ENCODE data around the gene PTPRN.

PTPRN gene

GRCh38 chr2:219286436-219287115 is 22.6 kb downstream of the PTPRN start:
- DNase-seq: no peak

GRCh38 chr2:219285894-219286425 is 23.2 kb downstream of the PTPRN start:
- peak; percentile 80 for DNase-seq

GRCh38 chr2:219285373-219285735 is 23.8 kb downstream of the PTPRN start:
- DNase-seq: no peak

GRCh38 chr2:219284501-219285372 is 24.5 kb downstream of the PTPRN start:
- no peak for DNase-seq

- DNase-seq: no peak
These were observed 26.1 kb downstream of the PTPRN start for GRCh38 chr2:219282943-219283581.

- DNase-seq: no peak
These were observed 26.8 kb downstream of the PTPRN start for GRCh38 chr2:219282375-219282774.

GRCh38 chr2:219281588-219281987 is 27.6 kb downstream of the PTPRN start:
- DNase-seq: no peak

GRCh38 chr2:219280651-219281050 is 28.6 kb downstream of the PTPRN start:
- DNase-seq: no peak

GRCh38 chr2:219279916-219280516 is 29.2 kb downstream of the PTPRN start:
- no peak for DNase-seq

- peak; percentile 99 for DNase-seq
These were observed 29.9 kb downstream of the PTPRN start, which contains the start of gene DNAJB2 for GRCh38 chr2:219279151-219279915. TSS of gene DNAJB2 (plus strand) at chr2:219279366. CDS start at chr2:219279834, 468 bp downstream.

GRCh38 chr2:219278655-219279150 is 30.5 kb downstream of the PTPRN start:
- no peak for DNase-seq

- peak; percentile 94 for DNase-seq
These were observed 31.2 kb downstream of the PTPRN start for GRCh38 chr2:219277703-219278654.

- DNase-seq: peak; percentile 42
These were observed 34.8 kb downstream of the PTPRN start for GRCh38 chr2:219274361-219274921.

- DNase-seq: no peak
These were observed 35.3 kb downstream of the PTPRN start for GRCh38 chr2:219273937-219274336.

GRCh38 chr2:219272995-219273394 is 36.2 kb downstream of the PTPRN start:
- no peak for DNase-seq

GRCh38 chr2:219272356-219272755 is 36.8 kb downstream of the PTPRN start:
- DNase-seq: no peak

- no peak for DNase-seq
These were observed 38.2 kb downstream of the PTPRN start for GRCh38 chr2:219271021-219271420.

GRCh38 chr2:219270055-219270372 is 39.2 kb downstream of the PTPRN start:
- no peak for DNase-seq

- no peak for DNase-seq
These were observed 39.7 kb downstream of the PTPRN start for GRCh38 chr2:219269362-219270054.

GRCh38 chr2:219268294-219268693 is 40.9 kb downstream of the PTPRN start:
- no peak for DNase-seq
